ENCODE measurements around the gene CBLB.

The CBLB gene

DNA sequence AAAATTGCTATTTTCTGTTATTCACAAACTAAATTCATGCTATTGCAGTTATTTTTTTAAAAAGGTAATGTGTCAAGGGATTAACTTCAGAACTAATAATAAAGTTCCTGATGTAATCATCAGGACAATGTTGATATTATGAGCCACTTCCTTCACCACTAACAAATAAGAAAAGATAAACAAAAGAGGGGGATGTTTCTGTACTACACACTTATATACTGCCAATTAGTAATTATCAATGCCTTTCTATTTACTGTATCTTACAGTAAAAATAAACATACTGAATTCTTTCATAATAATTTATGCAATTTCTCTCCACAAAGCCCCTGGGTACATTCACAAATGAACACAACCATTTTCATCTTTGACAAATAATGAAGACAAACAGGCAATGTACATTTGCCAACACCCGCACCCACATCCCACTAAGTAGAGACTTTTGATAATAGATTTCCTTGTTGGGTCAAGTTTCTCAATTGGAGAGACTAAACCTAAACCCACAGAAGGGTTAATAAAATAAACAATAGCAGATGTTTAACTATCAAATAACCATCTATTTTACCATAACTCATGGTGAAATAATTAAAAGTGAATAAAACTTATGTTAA lies 3.7 kb downstream of the CBLB start:
- Histone ChIP-seq H3K4me2 (ENCODE audit: low read length) (no peak overlapping the region), H3K9me3 (ENCODE audit: insufficient read depth, low read length) (no peaks in the 10 kb centered on the region), H2AFZ (ENCODE audit: low read depth, low read length) (no peak overlapping the region), H3K9ac (ENCODE audit: low read length) (no peak overlapping the region), H3K4me3 (ENCODE audit: low read length) (no peak overlapping the region), H3K4me1 (ENCODE audit: low read length) (peaks cover 46% of the 10 kb centered on the region), H3K27me3 (ENCODE audit: low read depth, low read length) (peaks cover 34% of the 10 kb centered on the region), H3K36me3 (replicated peaks; ENCODE audit: low read depth, low read length) (peaks cover 21% of the 10 kb centered on the region), H4K20me1 (ENCODE audit: insufficient read depth, low read length) (peaks cover 16% of the 10 kb centered on the region; the same call in 1 of the 2 replicates), H3K27ac (ENCODE audit: low read length) (no peak overlapping the region), H3K79me2 (ENCODE audit: low read length) (no peaks in the 10 kb centered on the region; the same call in 1 of the 2 replicates)
- TF ChIP-seq, protein P1, sequence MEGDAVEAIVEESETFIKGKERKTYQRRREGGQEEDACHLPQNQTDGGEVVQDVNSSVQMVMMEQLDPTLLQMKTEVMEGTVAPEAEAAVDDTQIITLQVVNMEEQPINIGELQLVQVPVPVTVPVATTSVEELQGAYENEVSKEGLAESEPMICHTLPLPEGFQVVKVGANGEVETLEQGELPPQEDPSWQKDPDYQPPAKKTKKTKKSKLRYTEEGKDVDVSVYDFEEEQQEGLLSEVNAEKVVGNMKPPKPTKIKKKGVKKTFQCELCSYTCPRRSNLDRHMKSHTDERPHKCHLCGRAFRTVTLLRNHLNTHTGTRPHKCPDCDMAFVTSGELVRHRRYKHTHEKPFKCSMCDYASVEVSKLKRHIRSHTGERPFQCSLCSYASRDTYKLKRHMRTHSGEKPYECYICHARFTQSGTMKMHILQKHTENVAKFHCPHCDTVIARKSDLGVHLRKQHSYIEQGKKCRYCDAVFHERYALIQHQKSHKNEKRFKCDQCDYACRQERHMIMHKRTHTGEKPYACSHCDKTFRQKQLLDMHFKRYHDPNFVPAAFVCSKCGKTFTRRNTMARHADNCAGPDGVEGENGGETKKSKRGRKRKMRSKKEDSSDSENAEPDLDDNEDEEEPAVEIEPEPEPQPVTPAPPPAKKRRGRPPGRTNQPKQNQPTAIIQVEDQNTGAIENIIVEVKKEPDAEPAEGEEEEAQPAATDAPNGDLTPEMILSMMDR (IDR thresholded peaks at IDR 0.05; ENCODE audit: low read depth, low read length) = no peak
- no peak for TF ChIP-seq EZH2phosphoT487 (IDR thresholded peaks at IDR 0.05; ENCODE audit: low read depth)

DNA sequence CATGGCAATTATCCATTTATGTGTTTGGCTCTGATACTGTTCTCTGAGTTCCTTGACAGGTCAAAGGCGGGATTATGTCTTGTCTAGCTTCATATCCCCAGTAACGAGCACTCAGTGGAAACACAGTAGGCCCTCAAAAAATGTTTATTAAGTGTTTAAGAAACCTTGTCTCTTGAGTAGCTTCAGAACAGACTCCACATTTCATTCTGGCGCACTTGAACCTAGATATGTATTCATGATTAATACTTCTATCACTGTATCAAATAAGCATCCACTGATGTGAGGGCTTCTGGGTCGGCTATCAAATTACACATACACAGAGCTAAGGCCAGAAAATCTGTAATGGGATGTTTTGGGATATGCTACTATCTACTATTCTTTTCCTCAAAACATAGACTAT lies 4.6 kb downstream of the CBLB start:
- H2AFZ ChIP-seq (ENCODE audit: low read depth, low read length) = no peak overlapping the region
- peaks cover 39% of the 10 kb centered on the region for H3K4me1 ChIP-seq (ENCODE audit: low read length)
- no peak overlapping the region for H3K4me3 ChIP-seq (ENCODE audit: low read length)
- H3K27me3 ChIP-seq (ENCODE audit: low read depth, low read length) = peaks cover 36% of the 10 kb centered on the region
- H3K27ac ChIP-seq (ENCODE audit: low read length) = no peak overlapping the region
- no peaks in the 10 kb centered on the region for H3K9me3 ChIP-seq (ENCODE audit: insufficient read depth, low read length)
- H3K4me2 ChIP-seq (ENCODE audit: low read length) = no peak overlapping the region
- peaks cover 24% of the 10 kb centered on the region for H3K36me3 ChIP-seq (replicated peaks; ENCODE audit: low read depth, low read length)
- peaks cover 16% of the 10 kb centered on the region; the same call in 1 of the 2 replicates for H4K20me1 ChIP-seq (ENCODE audit: insufficient read depth, low read length)
- H3K9ac ChIP-seq (ENCODE audit: low read length) = no peak overlapping the region
- TF ChIP-seq, protein P1 (IDR thresholded peaks at IDR 0.05; ENCODE audit: low read depth, low read length) = no peak
- no peak for TF ChIP-seq EZH2phosphoT487 (IDR thresholded peaks at IDR 0.05; ENCODE audit: low read depth)
- H3K79me2 ChIP-seq (ENCODE audit: low read length) = no peaks in the 10 kb centered on the region; the same call in 1 of the 2 replicates

- no peaks in the 10 kb centered on the region; the same call in 1 of the 2 replicates for H3K79me2 ChIP-seq (ENCODE audit: low read length)
- H3K27ac ChIP-seq (ENCODE audit: low read length) = no peak overlapping the region
- peaks cover 24% of the 10 kb centered on the region for H3K36me3 ChIP-seq (replicated peaks; ENCODE audit: low read depth, low read length)
- no peak overlapping the region for H3K4me2 ChIP-seq (ENCODE audit: low read length)
- H3K4me3 ChIP-seq (ENCODE audit: low read length) = no peak overlapping the region
- H2AFZ ChIP-seq (ENCODE audit: low read depth, low read length) = no peak overlapping the region
- peaks cover 36% of the 10 kb centered on the region for H3K27me3 ChIP-seq (ENCODE audit: low read depth, low read length)
- H3K4me1 ChIP-seq (ENCODE audit: low read length) = peaks cover 39% of the 10 kb centered on the region
- peaks cover 16% of the 10 kb centered on the region; the same call in 1 of the 2 replicates for H4K20me1 ChIP-seq (ENCODE audit: insufficient read depth, low read length)
- TF ChIP-seq EZH2phosphoT487 (IDR thresholded peaks at IDR 0.05; ENCODE audit: low read depth) = no peak
- TF ChIP-seq, protein P1 (IDR thresholded peaks at IDR 0.05; ENCODE audit: low read depth, low read length) = no peak
- no peak overlapping the region for H3K9ac ChIP-seq (ENCODE audit: low read length)
- no peaks in the 10 kb centered on the region for H3K9me3 ChIP-seq (ENCODE audit: insufficient read depth, low read length)
Observed at GRCh38 chr3:105863608-105864007, 5.2 kb downstream of the CBLB start.

DNA sequence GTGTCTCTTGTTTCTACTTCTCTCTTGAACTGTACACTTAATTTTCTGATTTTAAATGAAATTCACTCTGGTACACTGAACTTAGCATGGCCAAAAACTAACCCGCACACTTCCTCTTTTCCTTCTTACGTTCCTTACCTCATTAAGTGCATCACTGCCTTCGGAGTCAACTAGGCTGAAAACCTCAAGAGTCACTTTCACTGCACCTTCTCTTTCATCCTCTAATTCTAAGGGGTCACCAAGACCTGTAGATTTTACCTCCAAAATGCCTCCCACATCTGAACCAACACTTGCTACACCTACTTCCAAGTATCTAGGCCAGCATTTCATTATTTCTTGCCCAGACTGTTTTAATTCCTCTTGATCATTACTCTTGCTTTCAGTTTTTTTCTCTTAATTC lies 6.6 kb downstream of the CBLB start:
- Histone ChIP-seq H3K4me3 (ENCODE audit: low read length) (peak overlapping the region; percentile 48), H3K27me3 (ENCODE audit: low read depth, low read length) (peaks cover 36% of the 10 kb centered on the region), H2AFZ (ENCODE audit: low read depth, low read length) (no peak overlapping the region), H3K4me1 (ENCODE audit: low read length) (peaks cover 33% of the 10 kb centered on the region), H3K27ac (ENCODE audit: low read length) (peak overlapping the region; percentile 20), H3K79me2 (ENCODE audit: low read length) (no peaks in the 10 kb centered on the region), H3K9me3 (ENCODE audit: insufficient read depth, low read length) (no peaks in the 10 kb centered on the region), H3K9ac (ENCODE audit: low read length) (peak overlapping the region; percentile 23; the same call in 1 of the 2 replicates), H4K20me1 (ENCODE audit: insufficient read depth, low read length) (peaks cover 16% of the 10 kb centered on the region; the same call in 1 of the 2 replicates), H3K4me2 (ENCODE audit: low read length) (peak overlapping the region; percentile 73), H3K36me3 (replicated peaks; ENCODE audit: low read depth, low read length) (peaks cover 24% of the 10 kb centered on the region)
- TF ChIP-seq, protein P1 (IDR thresholded peaks at IDR 0.05; ENCODE audit: low read depth, low read length) = no peak
- TF ChIP-seq EZH2phosphoT487 (IDR thresholded peaks at IDR 0.05; ENCODE audit: low read depth) = peak; percentile 19; the same call in 1 of the 2 replicates

Data from OCI-LY3 (cell line).